K562 (cell line): ENCODE measurements around the gene RALGAPB.

ENCODE experiments used
- CTCF ChIP-seq, 3 experiments: IDR thresholded peaks in 2 of 3; conservative IDR thresholded peaks in 1 of 3; 2 replicates each; pipeline ENCODE4 v1.5.1; 2011 to 2012; ENCODE audit warnings: low read length in 3 of 3, mild to moderate bottlenecking in 3 of 3, control low read depth in 2 of 3, improper control_type of control experiment in 1 of 3, inconsistent platforms in 1 of 3, low read depth in 1 of 3, mixed read lengths in 1 of 3, moderate library complexity in 1 of 3; ENCODE audit not compliant: insufficient read depth in 2 of 3
- DPF2 ChIP-seq: fragments of 450-650 bp; IDR thresholded peaks from 2 replicates; pipeline ENCODE4 v1.6.1; 2016
- EP300 ChIP-seq: IDR thresholded peaks from 2 replicates; pipeline ENCODE4 v1.6.1; 2012; ENCODE audit warnings: low read length, improper control_type of control experiment
- EZH2 ChIP-seq: IDR thresholded peaks from 2 replicates; pipeline ENCODE4 v1.6.1; 2012; ENCODE audit warnings: low read depth, mild to moderate bottlenecking, inconsistent platforms, low read length, borderline replicate concordance
- LCOR ChIP-seq: sonication (generic); formaldehyde crosslinking; IDR thresholded peaks from 2 replicates; pipeline ENCODE4 v1.8.0; 2022; ENCODE audit warnings: mild to moderate bottlenecking, missing genetic modification reagents
- MCM5 ChIP-seq: fragments of 450-650 bp; IDR thresholded peaks from 2 replicates; pipeline ENCODE4 v1.6.1; 2016; ENCODE audit warnings: low read depth
- POLR2G ChIP-seq: fragments of 200-400 bp; formaldehyde crosslinking; IDR thresholded peaks from 2 replicates; pipeline ENCODE4 v1.6.1; 2017; ENCODE audit warnings: low read depth, mild to moderate bottlenecking, antibody characterized with exemption, low read length, moderate library complexity
- ZNF140 ChIP-seq: fragments of 250-450 bp; sonication (Bioruptor Pico); IDR thresholded peaks from 2 replicates; pipeline ENCODE4 v1.8.0; 2021; ENCODE audit warnings: moderate library complexity, mild to moderate bottlenecking, inconsistent platforms
- ZNF561 ChIP-seq: fragments of 450-650 bp; formaldehyde crosslinking; conservative IDR thresholded peaks from 2 replicates; pipeline ENCODE4 v1.4.0; 2020; ENCODE audit warnings: mild to moderate bottlenecking, moderate library complexity

DNA sequence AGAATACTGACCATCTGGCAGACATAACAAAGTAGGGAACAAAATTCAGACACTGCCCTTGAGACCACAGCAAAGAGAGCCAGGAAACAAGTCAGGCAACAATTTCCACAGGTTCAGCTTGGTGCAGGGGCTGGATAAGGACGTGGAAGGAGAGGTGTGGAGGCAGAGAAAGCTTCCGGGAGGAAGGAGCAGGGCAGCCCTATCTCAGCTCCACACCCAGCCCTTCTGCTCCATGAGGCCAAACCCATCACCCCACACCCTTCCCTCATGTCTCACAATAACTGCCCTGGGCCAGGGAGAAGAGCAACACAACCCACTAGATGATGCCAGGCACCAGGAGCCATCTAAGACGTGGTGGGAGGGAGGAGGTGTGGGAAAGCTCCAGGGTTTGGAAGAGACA, 43.3 kb upstream of the RALGAPB start:
- no peak for TF ChIP-seq LCOR
- TF ChIP-seq EP300 = no peak
- TF ChIP-seq ZNF140 (CRISPR knock-in tag) = no peak
- no peak for TF ChIP-seq ZNF561 (CRISPR knock-in tag)
- no peak for TF ChIP-seq EZH2
- no peak for TF ChIP-seq POLR2G
- no peak for TF ChIP-seq DPF2
- TF ChIP-seq MCM5 = no peak
- no peak for TF ChIP-seq CTCF (IDR thresholded peaks at IDR 0.05 in 2 of 3, conservative IDR thresholded peaks at IDR 0.05 in 1 of 3; ENCODE audit: insufficient read depth in 2 of 3, low read depth in 1 of 3, low read length in 3 of 3)
